Heart left ventricle (tissue), 16 donors: Measurements from ENCODE around the gene EVPLL. TPM values are rescaled to one million over a fixed set of nuclear protein-coding genes. Genes with fewer than 3 reads are reported as not detected.

Experiments used
- ATAC-seq, 4 donors: fragments of 200-7000 bp; cut with Tn5 transposase; one replicate each; pipeline ENCODE4 v1.9.1; 2020 to 2022; ENCODE audit warnings: moderate library complexity in 4 of 4, mild to moderate bottlenecking in 3 of 4, moderate number of reproducible peaks in 1 of 4
- DNase-seq, 5 donors: peaks; one replicate each; pipeline ENCODE4 v3.0.0-alpha.2; 2020
- H3K27ac ChIP-seq, 12 donors: fragments of 200-600 bp; sonication (generic) in 4 of 12; one replicate each; pipeline versions ENCODE4 v1.5.0 to v1.8.0; 2016 to 2022; ENCODE audit warnings: mild to moderate bottlenecking in 2 of 12
- H3K27me3 ChIP-seq, 9 donors: fragments of 200-600 bp; sonication (generic) in 2 of 9; one replicate each; pipeline versions ENCODE4 v1.5.1 to v1.8.0; 2016 to 2022; ENCODE audit warnings: mild to moderate bottlenecking in 3 of 9
- H3K36me3 ChIP-seq, 9 donors: fragments of 200-600 bp; sonication (generic) in 2 of 9; one replicate each; pipeline versions ENCODE4 v1.5.0 to v1.8.0; 2018 to 2022; ENCODE audit warnings: mild to moderate bottlenecking in 2 of 9
- H3K4me1 ChIP-seq, 12 donors: fragments of 200-600 bp; sonication (generic) in 4 of 12; one replicate each; pipeline versions ENCODE4 v1.5.0 to v1.8.0; 2016 to 2022; ENCODE audit warnings: mild to moderate bottlenecking in 3 of 12
- H3K4me3 ChIP-seq, 12 donors: fragments of 200-600 bp; sonication (generic) in 4 of 12; one replicate each; pipeline versions ENCODE4 v1.5.0 to v1.8.0; 2017 to 2022; ENCODE audit warnings: mild to moderate bottlenecking in 9 of 12, moderate library complexity in 4 of 12
- H3K9me3 ChIP-seq, 12 donors: fragments of 200-600 bp; sonication (generic) in 4 of 12; one replicate each; pipeline versions ENCODE4 v1.5.0 to v1.8.0; 2016 to 2022; ENCODE audit warnings: mild to moderate bottlenecking in 1 of 12
- POLR2A ChIP-seq, 2 donors: fragments of 450-650 bp; IDR thresholded peaks; one replicate each; pipeline ENCODE4 v1.6.1; 2017; ENCODE audit warnings: antibody characterized with exemption in 2 of 2, mild to moderate bottlenecking in 2 of 2, moderate library complexity in 2 of 2
- WGBS, 4 donors: extraction: QIAGEN DNeasy Blood & Tissue Kit in 2 of 4; methylation state at CpG; one replicate each; pipeline versions ENCODE4 v1.1.5 to v1.1.7; 2013 to 2018; 5-methylcytosine and 5-hydroxymethylcytosine counted together
- intact Hi-C, 10 donors: fragments of 100-400 bp; cut with DNase I; formaldehyde crosslinking; loops; one replicate each; pipeline versions ENCODE4 v1.11.1 to v1.14.2; 2022
- polyA plus RNA-seq, 2 donors: library from polyadenylated mRNA; stranded (reverse); fragments of 200-250 nt; gene quantifications; one replicate each; pipeline ENCODE4 v1.2.3, GENCODE V29; 2013
- total RNA-seq, 9 donors: library from RNA; depleted of rRNA in 2 of 9; stranded (reverse); fragments of >200 nt in 2 of 9; fragmentation: NEBNext Ultra II Directional in 3 of 9; extraction: Animal tissue kit (Norgen Biotek cat#: 25700) in 3 of 9; gene quantifications; one replicate each; pipeline versions ENCODE4 v1.1.0 to v1.2.4, GENCODE V29; 2016 to 2023
- TF ChIP-seq, protein P1 (sequence below), 12 donors: fragments of 200-600 bp; sonication (generic) in 4 of 12; IDR thresholded peaks; one replicate each; pipeline versions ENCODE4 v1.5.0 to v1.8.0; 2018 to 2022; ENCODE audit warnings: antibody characterized with exemption in 12 of 12, mild to moderate bottlenecking in 5 of 12
- donor health status: ischemic (EF 13 %, LVEDD 7.1; RV severe dilation, severe dysfunction).
- donor health status: healthy with polysubstance abuse.
- donor health status: DM: no; HTN: yes; CAD: no.
- donor health status: DM: no; HTN: no; CAD: no.
- donor health status: ischemic (EF 25% LVEDD 6.9; RV normal size, moderate dysfunction).
- donor health status: ischemic (EF 25% LVEDD 5.7; RV mildly dilated, moderate dysfunction).
- donor health status: healthy.
- donor health status: DM: yes; HTN: yes; CAD: no.
- donor health status: ischemic (EF 35%, LVEDD 5.7; RV mildly dilated, moderate dysfunction).
- donor health status: nonischemic (EF 11% LVEDD 7.7; RV severe dilation, severe dysfunction).
- donor health status: DM: yes; HTN: yes; CAD: no.
- donor health status: PGD.
- donor health status: ischemic (EF 29% LVEDD 5.4; RV normal size, mild dysfunction).
- donor health status: nonischemic (EF 23%, LVEDD 6.1; RV moderate dilation, normal function).

EVPLL gene
- total and polyA plus RNA-seq, 11 donors: not detected

DNA sequence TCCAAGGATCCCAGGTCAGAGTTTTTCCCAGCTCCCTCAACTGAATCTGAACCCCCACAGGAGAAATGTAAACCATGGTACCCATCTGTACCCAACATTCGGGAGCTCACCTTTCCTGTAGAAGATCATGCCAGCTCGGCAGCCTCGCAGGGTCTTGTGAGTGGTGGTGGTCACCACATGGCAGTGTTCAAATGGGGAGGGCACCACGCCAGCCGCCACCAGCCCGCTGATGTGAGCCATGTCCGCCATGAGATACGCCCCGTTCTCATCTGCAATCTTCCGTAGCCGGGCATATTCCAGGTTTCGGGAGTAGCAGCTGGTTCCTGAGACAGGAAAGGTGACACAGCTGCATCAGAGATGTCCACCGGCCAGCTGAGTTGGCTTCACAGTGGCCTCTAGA is 37.6 kb upstream of the EVPLL start:
- peaks cover 0 to 64% (median 27%) of the 10 kb centered on the region in 9 donors for H3K36me3 ChIP-seq
- H3K4me1 ChIP-seq: no peaks in the 10 kb centered on the region
- no peaks in the 10 kb centered on the region for H3K9me3 ChIP-seq
- ATAC-seq (no peak), DNase-seq (peak in 1 of 5 donors; percentile 10)
- TF ChIP-seq POLR2A (IDR thresholded peaks at IDR 0.05): no peak
- TF ChIP-seq, protein P1, sequence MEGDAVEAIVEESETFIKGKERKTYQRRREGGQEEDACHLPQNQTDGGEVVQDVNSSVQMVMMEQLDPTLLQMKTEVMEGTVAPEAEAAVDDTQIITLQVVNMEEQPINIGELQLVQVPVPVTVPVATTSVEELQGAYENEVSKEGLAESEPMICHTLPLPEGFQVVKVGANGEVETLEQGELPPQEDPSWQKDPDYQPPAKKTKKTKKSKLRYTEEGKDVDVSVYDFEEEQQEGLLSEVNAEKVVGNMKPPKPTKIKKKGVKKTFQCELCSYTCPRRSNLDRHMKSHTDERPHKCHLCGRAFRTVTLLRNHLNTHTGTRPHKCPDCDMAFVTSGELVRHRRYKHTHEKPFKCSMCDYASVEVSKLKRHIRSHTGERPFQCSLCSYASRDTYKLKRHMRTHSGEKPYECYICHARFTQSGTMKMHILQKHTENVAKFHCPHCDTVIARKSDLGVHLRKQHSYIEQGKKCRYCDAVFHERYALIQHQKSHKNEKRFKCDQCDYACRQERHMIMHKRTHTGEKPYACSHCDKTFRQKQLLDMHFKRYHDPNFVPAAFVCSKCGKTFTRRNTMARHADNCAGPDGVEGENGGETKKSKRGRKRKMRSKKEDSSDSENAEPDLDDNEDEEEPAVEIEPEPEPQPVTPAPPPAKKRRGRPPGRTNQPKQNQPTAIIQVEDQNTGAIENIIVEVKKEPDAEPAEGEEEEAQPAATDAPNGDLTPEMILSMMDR (IDR thresholded peaks at IDR 0.05): no peak
- H3K27ac ChIP-seq: no peak overlapping the region
- no peak overlapping the region for H3K4me3 ChIP-seq
- WGBS, 4 donors: 90 to 98% (median 97%) methylated on average over 7 to 13 of the region's 13 CpGs
- H3K27me3 ChIP-seq: no peaks in the 10 kb centered on the region
- intact Hi-C loops: no loop called here

DNA sequence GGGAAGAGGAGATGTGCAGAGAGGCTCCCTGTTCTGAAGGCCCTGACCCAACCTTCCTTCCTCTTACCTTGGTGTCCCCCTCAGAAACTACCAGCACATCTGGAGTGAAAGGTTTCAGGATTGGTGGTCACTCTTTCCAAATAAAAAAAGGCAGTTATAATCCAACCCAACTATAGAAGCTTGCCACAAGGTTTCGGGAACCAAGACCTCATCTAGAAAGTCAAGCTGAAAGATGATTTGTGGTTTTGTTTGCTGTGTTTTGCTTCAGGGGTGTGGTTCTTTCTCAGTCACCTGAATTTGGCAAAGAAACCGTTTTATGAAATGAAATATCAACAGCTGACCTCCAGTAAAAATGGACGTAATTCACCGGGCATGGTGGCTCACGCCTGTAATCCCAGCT is 33.6 kb upstream of the EVPLL start:
- ATAC-seq (no peak), DNase-seq (no peak)
- Histone ChIP-seq H3K9me3 (no peaks in the 10 kb centered on the region), H3K27me3 (no peaks in the 10 kb centered on the region), H3K4me3 (no peak overlapping the region), H3K27ac (no peak overlapping the region), H3K4me1 (no peaks in the 10 kb centered on the region), H3K36me3 (peaks cover 0 to 74% (median 46%) of the 10 kb centered on the region in 9 donors)
- TF ChIP-seq, protein P1 (IDR thresholded peaks at IDR 0.05): no peak
- TF ChIP-seq POLR2A (IDR thresholded peaks at IDR 0.05): no peak
- intact Hi-C loops: no loop called here
- WGBS, 4 donors: 91 to 94% (median 93%) methylated on average over 5 of the region's 5 CpGs

DNA sequence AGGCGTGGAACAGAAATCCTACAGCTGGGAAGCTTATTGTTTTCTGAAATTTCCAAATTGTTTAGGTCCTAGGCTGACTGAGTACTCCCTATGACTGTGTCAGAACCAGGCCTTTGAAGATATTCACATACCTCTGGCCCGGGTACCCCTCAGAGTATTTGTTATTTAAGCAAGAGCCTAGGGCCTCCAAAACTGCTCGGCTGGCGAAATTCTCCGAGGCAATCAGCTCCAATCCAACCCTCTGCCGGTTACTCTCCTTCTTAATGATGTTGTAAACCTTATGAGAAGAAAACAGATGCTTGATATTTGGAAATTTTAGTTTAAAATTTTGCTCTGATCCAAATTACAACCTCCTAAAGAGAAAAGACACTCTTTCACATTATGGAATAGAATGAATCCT is 24.0 kb upstream of the EVPLL start:
- Histone ChIP-seq H3K36me3 (peaks cover 0 to 48% (median 18%) of the 10 kb centered on the region in 9 donors), H3K27ac (no peak overlapping the region), H3K4me1 (peaks cover 0 to 18% (median 0%) of the 10 kb centered on the region in 12 donors), H3K27me3 (no peaks in the 10 kb centered on the region), H3K4me3 (no peak overlapping the region), H3K9me3 (no peaks in the 10 kb centered on the region)
- ATAC-seq (no peak), DNase-seq (no peak)
- intact Hi-C loops: no loop called here
- TF ChIP-seq, protein P1 (IDR thresholded peaks at IDR 0.05): no peak
- TF ChIP-seq POLR2A (IDR thresholded peaks at IDR 0.05): no peak
- 93 to 94% (median 94%) methylated on average over 6 of the region's 6 CpGs for WGBS, 4 donors

DNA sequence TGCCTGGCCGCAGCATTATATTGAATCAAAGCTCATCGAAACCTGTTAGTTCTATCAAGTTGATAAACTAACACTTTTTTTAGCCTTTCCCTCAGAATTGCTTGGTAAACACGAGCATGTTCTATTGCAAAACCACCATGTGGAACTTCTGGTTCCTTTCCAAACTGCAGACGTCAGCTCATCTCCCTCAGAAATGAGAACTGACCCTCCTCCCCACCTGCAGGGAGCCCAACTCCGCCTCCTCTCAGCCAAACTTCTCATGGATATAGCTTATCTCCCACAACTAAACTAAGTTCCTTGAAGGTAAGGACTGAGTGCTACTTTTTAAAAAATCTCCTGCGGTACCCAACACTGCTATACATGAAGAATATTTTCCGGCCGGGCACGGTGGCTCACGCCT is 21.0 kb upstream of the EVPLL start:
- Histone ChIP-seq H3K36me3 (peaks cover 0 to 35% (median 15%) of the 10 kb centered on the region in 9 donors), H3K4me3 (no peak overlapping the region)
- WGBS, 4 donors: 86 to 93% (median 92%) methylated on average over 10 of the region's 10 CpGs

More for the DNA sequence above, 21.0 kb upstream of the EVPLL start:
- Histone ChIP-seq H3K27ac (peak overlapping the region in 1 of 12 donors; percentile 79), H3K27me3 (no peaks in the 10 kb centered on the region), H3K4me1 (peaks cover 0 to 18% (median 0%) of the 10 kb centered on the region in 12 donors), H3K9me3 (no peaks in the 10 kb centered on the region)
- no peak for TF ChIP-seq POLR2A (IDR thresholded peaks at IDR 0.05)
- TF ChIP-seq, protein P1 (IDR thresholded peaks at IDR 0.05): no peak
- intact Hi-C loops: no loop called here
- ATAC-seq: peak in 3 of 4 donors; percentile 58 to 60 (median 59)
- DNase-seq: peak in 3 of 5 donors; percentile 35 to 54 (median 44)
